ENCODE results near the gene EYA4.

DNA sequence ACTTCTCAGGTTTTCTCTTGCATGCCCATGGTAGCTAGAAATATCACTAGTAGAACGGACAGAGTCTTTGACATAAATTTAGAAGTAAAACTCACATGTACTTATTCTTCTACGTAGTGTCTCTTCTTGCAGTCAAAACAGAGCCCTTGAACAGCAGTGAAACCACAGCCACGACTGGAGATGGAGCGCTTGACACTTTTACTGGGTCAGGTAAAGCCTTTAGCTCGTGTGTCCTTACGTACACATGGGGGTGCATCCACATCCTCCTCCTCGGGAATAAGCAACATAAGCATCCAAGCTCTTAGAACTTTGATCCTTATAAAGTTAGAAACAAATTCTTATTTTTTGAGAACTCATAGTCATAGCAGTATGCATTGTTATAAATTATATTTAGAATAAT lies 215.3 kb downstream of the EYA4 start:
- TF ChIP-seq, protein P1, sequence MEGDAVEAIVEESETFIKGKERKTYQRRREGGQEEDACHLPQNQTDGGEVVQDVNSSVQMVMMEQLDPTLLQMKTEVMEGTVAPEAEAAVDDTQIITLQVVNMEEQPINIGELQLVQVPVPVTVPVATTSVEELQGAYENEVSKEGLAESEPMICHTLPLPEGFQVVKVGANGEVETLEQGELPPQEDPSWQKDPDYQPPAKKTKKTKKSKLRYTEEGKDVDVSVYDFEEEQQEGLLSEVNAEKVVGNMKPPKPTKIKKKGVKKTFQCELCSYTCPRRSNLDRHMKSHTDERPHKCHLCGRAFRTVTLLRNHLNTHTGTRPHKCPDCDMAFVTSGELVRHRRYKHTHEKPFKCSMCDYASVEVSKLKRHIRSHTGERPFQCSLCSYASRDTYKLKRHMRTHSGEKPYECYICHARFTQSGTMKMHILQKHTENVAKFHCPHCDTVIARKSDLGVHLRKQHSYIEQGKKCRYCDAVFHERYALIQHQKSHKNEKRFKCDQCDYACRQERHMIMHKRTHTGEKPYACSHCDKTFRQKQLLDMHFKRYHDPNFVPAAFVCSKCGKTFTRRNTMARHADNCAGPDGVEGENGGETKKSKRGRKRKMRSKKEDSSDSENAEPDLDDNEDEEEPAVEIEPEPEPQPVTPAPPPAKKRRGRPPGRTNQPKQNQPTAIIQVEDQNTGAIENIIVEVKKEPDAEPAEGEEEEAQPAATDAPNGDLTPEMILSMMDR (conservative IDR thresholded peaks at IDR 0.05 in 1 of 2, IDR thresholded peaks at IDR 0.05 in 1 of 2; ENCODE audit: extremely low read depth in 1 of 2, insufficient read depth in 1 of 2, low read depth in 1 of 2, low read length in 2 of 2), result no peak
- no peak for TF ChIP-seq EZH2 (IDR thresholded peaks at IDR 0.05; ENCODE audit: borderline replicate concordance, low read length)

Data from mammary epithelial cell (primary cell).